Adrenal gland (tissue), 12 donors: ENCODE data around the gene CHTF18. TPM values are rescaled to one million over a fixed set of nuclear protein-coding genes. Genes with fewer than 3 reads are reported as not detected.

Experiments
- DNase-seq, 7 donors: peaks; one replicate each; pipeline ENCODE4 v3.0.0-alpha.2; 2019 to 2020
- H3K27ac ChIP-seq, 5 donors: fragments of 200-600 bp; sonication (generic) in 4 of 5; 1 replicate in 3 of 5; 2 replicates in 2 of 5; pipeline versions ENCODE4 v1.5.1 to v1.8.0; 2016 to 2020; ENCODE audit warnings: mild to moderate bottlenecking in 1 of 5
- H3K27me3 ChIP-seq: fragments of 200-600 bp; 2 replicates; pipeline ENCODE4 v1.8.0; 2021
- H3K36me3 ChIP-seq, 2 donors: fragments of 200-600 bp; replicated peaks in 1 of 2; 1 replicate in 1 of 2; 2 replicates in 1 of 2; pipeline versions ENCODE4 v1.5.1 to v1.8.0; 2018 to 2022
- H3K4me1 ChIP-seq, 2 donors: fragments of 200-600 bp; replicated peaks in 1 of 2; 1 replicate in 1 of 2; 2 replicates in 1 of 2; pipeline versions ENCODE4 v1.5.1 to v1.8.0; 2018 to 2021
- H3K4me3 ChIP-seq, 4 donors: fragments of 200-600 bp; sonication (generic) in 3 of 4; one replicate each; pipeline ENCODE4 v1.5.1; 2016 to 2018
- H3K9me3 ChIP-seq, 3 donors: fragments of 200-600 bp; sonication (generic) in 1 of 3; replicated peaks in 1 of 3; 1 replicate in 2 of 3; 2 replicates in 1 of 3; pipeline versions ENCODE4 v1.5.1 to v1.8.0; 2016 to 2021
- POLR2A ChIP-seq, 2 donors: fragments of 450-650 bp; IDR thresholded peaks; one replicate each; pipeline ENCODE4 v1.6.1; 2017; ENCODE audit warnings: antibody characterized with exemption in 2 of 2, mild to moderate bottlenecking in 2 of 2, moderate library complexity in 1 of 2
- WGBS, 4 donors: extraction: QIAGEN DNeasy Blood & Tissue Kit in 2 of 4; methylation state at CpG; one replicate each; pipeline versions ENCODE4 v1.1.5 to v1.1.7; 2013 to 2017; 5-methylcytosine and 5-hydroxymethylcytosine counted together
- intact Hi-C, 2 donors: fragments of 100-400 bp; cut with DNase I; formaldehyde crosslinking; loops; one replicate each; pipeline versions ENCODE4 v1.14.1 to v1.15.0; 2022 to 2023
- polyA plus RNA-seq, 3 donors: library from polyadenylated mRNA; stranded (reverse); fragments of 200-250 nt in 2 of 3; fragments of 350-450 nt in 1 of 3; fragmentation: Illumina TruSeq in 1 of 3; extraction: RNeasy Lipid Tissue Mini Kit (QIAGEN cat#74804) in 1 of 3; gene quantifications; one replicate each; pipeline ENCODE4 v1.2.3, GENCODE V29; 2013 to 2014
- total RNA-seq, 9 donors: library from RNA; depleted of rRNA in 4 of 9; stranded (reverse); fragments of >200 nt in 4 of 9; fragments of 120-200 nt in 1 of 9; fragmentation: NEBNext Ultra II Directional in 1 of 9; extraction: Animal tissue kit (Norgen Biotek cat#: 25700) in 1 of 9; gene quantifications; one replicate each; pipeline versions ENCODE4 v1.1.0 to v1.2.4, GENCODE V29; 2013 to 2023
- TF ChIP-seq, protein P1 (sequence below), 6 experiments: fragments of 450-650 bp in 4 of 6; fragments of 200-600 bp in 2 of 6; sonication (generic) in 1 of 6; IDR thresholded peaks; 1 replicate in 5 of 6; 2 replicates in 1 of 6; pipeline versions ENCODE4 v1.5.1 to v1.8.0; 2016 to 2021; ENCODE audit warnings: antibody characterized with exemption in 6 of 6, mild to moderate bottlenecking in 2 of 6, moderate library complexity in 1 of 6
- donor health status: healthy with polysubstance abuse.
- donor health status: Bipolar disorder and iron deficiency.
- donor health status: DM: yes; HTN: yes; CAD: no.
- donor health status: DM: no; HTN: no; CAD: no.
- donor health status: DM: no; HTN: no; CAD: no.
- donor health status: DM: yes; HTN: yes; CAD: no.

The CHTF18 gene
- total and polyA plus RNA-seq, 12 donors, result 0.29 to 69.8 (median 11.4) TPM

- intact Hi-C loops, result no loop called here
- H3K4me1 ChIP-seq, result no peaks in the 10 kb centered on the region
- WGBS, 4 donors, result 47 to 66% (median 58%) methylated on average over 2 to 22 of the region's 22 CpGs
- no peaks in the 10 kb centered on the region for H3K9me3 ChIP-seq
- no peak overlapping the region for H3K27ac ChIP-seq
- no peaks in the 10 kb centered on the region for H3K36me3 ChIP-seq
- H3K4me3 ChIP-seq, result no peak overlapping the region
- H3K27me3 ChIP-seq, result peaks cover 37% of the 10 kb centered on the region
- TF ChIP-seq POLR2A (IDR thresholded peaks at IDR 0.05), result no peak
- TF ChIP-seq, protein P1, sequence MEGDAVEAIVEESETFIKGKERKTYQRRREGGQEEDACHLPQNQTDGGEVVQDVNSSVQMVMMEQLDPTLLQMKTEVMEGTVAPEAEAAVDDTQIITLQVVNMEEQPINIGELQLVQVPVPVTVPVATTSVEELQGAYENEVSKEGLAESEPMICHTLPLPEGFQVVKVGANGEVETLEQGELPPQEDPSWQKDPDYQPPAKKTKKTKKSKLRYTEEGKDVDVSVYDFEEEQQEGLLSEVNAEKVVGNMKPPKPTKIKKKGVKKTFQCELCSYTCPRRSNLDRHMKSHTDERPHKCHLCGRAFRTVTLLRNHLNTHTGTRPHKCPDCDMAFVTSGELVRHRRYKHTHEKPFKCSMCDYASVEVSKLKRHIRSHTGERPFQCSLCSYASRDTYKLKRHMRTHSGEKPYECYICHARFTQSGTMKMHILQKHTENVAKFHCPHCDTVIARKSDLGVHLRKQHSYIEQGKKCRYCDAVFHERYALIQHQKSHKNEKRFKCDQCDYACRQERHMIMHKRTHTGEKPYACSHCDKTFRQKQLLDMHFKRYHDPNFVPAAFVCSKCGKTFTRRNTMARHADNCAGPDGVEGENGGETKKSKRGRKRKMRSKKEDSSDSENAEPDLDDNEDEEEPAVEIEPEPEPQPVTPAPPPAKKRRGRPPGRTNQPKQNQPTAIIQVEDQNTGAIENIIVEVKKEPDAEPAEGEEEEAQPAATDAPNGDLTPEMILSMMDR (IDR thresholded peaks at IDR 0.05), result no peak
- DNase-seq, result no peak
Measured at GRCh38 chr16:799111-799947, 10.9 kb downstream of the CHTF18 start.

- Histone ChIP-seq H3K4me1 (no peaks in the 10 kb centered on the region), H3K27ac (no peak within 1 kb of the TSS), H3K36me3 (no peaks in the 10 kb centered on the region), H3K27me3 (peaks cover 37% of the 10 kb centered on the region), H3K9me3 (no peaks in the 10 kb centered on the region), H3K4me3 (no peak within 1 kb of the TSS)
- WGBS, 4 donors, result 3 to 15% (median 4%) methylated on average over 20 to 57 of the region's 57 CpGs
- no peak for DNase-seq
- intact Hi-C loops, result no loop called here
- TF ChIP-seq, protein P1 (IDR thresholded peaks at IDR 0.05), result no peak
- no peak for TF ChIP-seq POLR2A (IDR thresholded peaks at IDR 0.05)
Measured at GRCh38 chr16:799948-800833, 11.8 kb downstream of the CHTF18 start, which contains the start of gene GNG13. GNG13 (minus strand) TSS chr16:800734; CDS start chr16:799077, 1,657 bp downstream.

GRCh38 chr16:800834-801511 lies 12.6 kb downstream of the CHTF18 start:
- Histone ChIP-seq H3K27me3 (peaks cover 37% of the 10 kb centered on the region), H3K9me3 (no peaks in the 10 kb centered on the region), H3K4me3 (no peak overlapping the region), H3K36me3 (no peaks in the 10 kb centered on the region), H3K27ac (no peak overlapping the region), H3K4me1 (no peaks in the 10 kb centered on the region)
- intact Hi-C loops, result no loop called here
- no peak for DNase-seq
- 12 to 20% (median 15%) methylated on average over 1 to 17 of the region's 17 CpGs for WGBS, 4 donors
- no peak for TF ChIP-seq POLR2A (IDR thresholded peaks at IDR 0.05)
- TF ChIP-seq, protein P1 (IDR thresholded peaks at IDR 0.05), result no peak
